MM.1S (cell line): ENCODE results near the gene ITGB5.

Experiments used
- DNase-seq: peaks from one replicate; pipeline ENCODE4 v3.0.0-alpha.2; 2015
- H2AFZ ChIP-seq: fragments of 300-600 bp; sonication (generic); 2 replicates; pipeline ENCODE4 v1.6.0; 2016; ENCODE audit warnings: antibody characterized with exemption, low read length
- H3F3A ChIP-seq: fragments of 300-600 bp; sonication (generic); 2 replicates; pipeline ENCODE4 v1.6.1; 2016; ENCODE audit warnings: mild to moderate bottlenecking, antibody characterized with exemption, low read length, moderate library complexity, mixed read lengths; ENCODE audit not compliant: insufficient read depth
- H3K27ac ChIP-seq: fragments of 300-600 bp; sonication (generic); 2 replicates; pipeline ENCODE4 v1.5.1; 2016; ENCODE audit warnings: mild to moderate bottlenecking, low read length
- H3K27me3 ChIP-seq: fragments of 300-600 bp; sonication (generic); replicated peaks from 2 replicates; pipeline ENCODE4 v1.6.0; 2016; ENCODE audit warnings: low read length; ENCODE audit not compliant: insufficient read depth
- H3K36me3 ChIP-seq: fragments of 300-600 bp; sonication (generic); replicated peaks from 2 replicates; pipeline ENCODE4 v1.6.1; 2016; ENCODE audit warnings: mild to moderate bottlenecking, low read length, mixed read lengths; ENCODE audit not compliant: insufficient read depth
- H3K4me1 ChIP-seq: fragments of 300-600 bp; sonication (generic); 2 replicates; pipeline ENCODE4 v1.6.1; 2016; ENCODE audit warnings: low read length, mixed read lengths
- H3K4me2 ChIP-seq: fragments of 300-600 bp; sonication (generic); 2 replicates; pipeline ENCODE4 v1.6.0; 2016; ENCODE audit warnings: low read depth, low read length
- H3K4me3 ChIP-seq: fragments of 300-600 bp; sonication (generic); 2 replicates; pipeline ENCODE4 v1.5.1; 2016; ENCODE audit warnings: low read length, mixed read lengths
- H3K79me2 ChIP-seq: fragments of 300-600 bp; sonication (generic); 2 replicates; pipeline ENCODE4 v1.6.1; 2016; ENCODE audit warnings: mixed run types, low read length, mixed read lengths
- H3K9ac ChIP-seq: fragments of 300-600 bp; sonication (generic); 2 replicates; pipeline ENCODE4 v1.6.1; 2016; ENCODE audit warnings: low read length, mixed read lengths
- H3K9me2 ChIP-seq: fragments of 300-600 bp; sonication (generic); replicated peaks from 2 replicates; pipeline ENCODE4 v1.6.1; 2016; ENCODE audit warnings: mild to moderate bottlenecking, low read length, mixed read lengths; ENCODE audit not compliant: insufficient read depth
- H3K9me3 ChIP-seq: fragments of 300-600 bp; sonication (generic); replicated peaks from 2 replicates; pipeline ENCODE4 v1.6.1; 2016; ENCODE audit warnings: mild to moderate bottlenecking, low read length, mixed read lengths; ENCODE audit not compliant: insufficient read depth
- H4K20me1 ChIP-seq: fragments of 300-600 bp; sonication (generic); 2 replicates; pipeline ENCODE4 v1.6.1; 2016; ENCODE audit warnings: mild to moderate bottlenecking, low read length, moderate library complexity, mixed read lengths; ENCODE audit not compliant: insufficient read depth
- EZH2 ChIP-seq: fragments of 300-600 bp; sonication (generic); optimal IDR thresholded peaks from 2 replicates; pipeline ENCODE3; 2017; ENCODE audit warnings: low read depth, mild to moderate bottlenecking, antibody characterized with exemption, low read length, mixed read lengths
- EZH2phosphoT487 ChIP-seq: fragments of 300-600 bp; sonication (generic); IDR thresholded peaks from 2 replicates; pipeline ENCODE4 v1.6.1; 2018; ENCODE audit warnings: antibody characterized with exemption, low read length
- TF ChIP-seq, protein P1 (sequence below): fragments of 300-600 bp; sonication (generic); IDR thresholded peaks from 2 replicates; pipeline ENCODE4 v1.5.1; 2016; ENCODE audit warnings: antibody characterized with exemption, low read length, mixed read lengths

ITGB5 gene

DNA sequence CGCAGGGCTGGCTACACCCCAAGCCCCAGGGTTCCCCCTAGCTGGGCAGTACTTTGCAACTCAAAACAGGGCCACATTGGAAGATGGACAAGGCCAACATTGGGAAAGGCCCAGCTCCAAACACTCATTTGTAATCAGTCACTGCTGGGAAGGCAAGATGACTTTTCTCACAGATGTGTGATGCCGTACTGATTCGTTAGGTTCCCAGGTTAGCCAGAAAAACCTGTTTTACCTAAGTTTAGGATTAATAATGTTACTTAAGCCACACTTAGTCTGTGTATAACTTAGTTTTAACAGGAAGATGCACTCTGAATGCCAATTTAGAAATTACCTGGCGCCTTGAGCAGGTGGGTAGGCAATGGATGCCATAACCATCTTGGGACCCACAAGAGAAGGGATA, 71.0 kb downstream of the ITGB5 start:
- H3K36me3 ChIP-seq: no peaks in the 10 kb centered on the region; the same call in 1 of the 2 replicates
- TF ChIP-seq EZH2 (no peak), EZH2phosphoT487 (no peak)
- TF ChIP-seq, protein P1, sequence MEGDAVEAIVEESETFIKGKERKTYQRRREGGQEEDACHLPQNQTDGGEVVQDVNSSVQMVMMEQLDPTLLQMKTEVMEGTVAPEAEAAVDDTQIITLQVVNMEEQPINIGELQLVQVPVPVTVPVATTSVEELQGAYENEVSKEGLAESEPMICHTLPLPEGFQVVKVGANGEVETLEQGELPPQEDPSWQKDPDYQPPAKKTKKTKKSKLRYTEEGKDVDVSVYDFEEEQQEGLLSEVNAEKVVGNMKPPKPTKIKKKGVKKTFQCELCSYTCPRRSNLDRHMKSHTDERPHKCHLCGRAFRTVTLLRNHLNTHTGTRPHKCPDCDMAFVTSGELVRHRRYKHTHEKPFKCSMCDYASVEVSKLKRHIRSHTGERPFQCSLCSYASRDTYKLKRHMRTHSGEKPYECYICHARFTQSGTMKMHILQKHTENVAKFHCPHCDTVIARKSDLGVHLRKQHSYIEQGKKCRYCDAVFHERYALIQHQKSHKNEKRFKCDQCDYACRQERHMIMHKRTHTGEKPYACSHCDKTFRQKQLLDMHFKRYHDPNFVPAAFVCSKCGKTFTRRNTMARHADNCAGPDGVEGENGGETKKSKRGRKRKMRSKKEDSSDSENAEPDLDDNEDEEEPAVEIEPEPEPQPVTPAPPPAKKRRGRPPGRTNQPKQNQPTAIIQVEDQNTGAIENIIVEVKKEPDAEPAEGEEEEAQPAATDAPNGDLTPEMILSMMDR: no peak
- no peak for DNase-seq
- no peaks in the 10 kb centered on the region for H3K9me2 ChIP-seq
- H3K4me3 ChIP-seq: no peak overlapping the region
- H3K27ac ChIP-seq: no peak overlapping the region
- H3K9me3 ChIP-seq: no peaks in the 10 kb centered on the region
- no peaks in the 10 kb centered on the region for H3F3A ChIP-seq
- H2AFZ ChIP-seq: no peak overlapping the region
- H4K20me1 ChIP-seq: no peaks in the 10 kb centered on the region
- H3K9ac ChIP-seq: no peak overlapping the region
- H3K4me2 ChIP-seq: no peak overlapping the region
- no peaks in the 10 kb centered on the region for H3K27me3 ChIP-seq
- no peaks in the 10 kb centered on the region for H3K4me1 ChIP-seq
- H3K79me2 ChIP-seq: no peaks in the 10 kb centered on the region

DNA sequence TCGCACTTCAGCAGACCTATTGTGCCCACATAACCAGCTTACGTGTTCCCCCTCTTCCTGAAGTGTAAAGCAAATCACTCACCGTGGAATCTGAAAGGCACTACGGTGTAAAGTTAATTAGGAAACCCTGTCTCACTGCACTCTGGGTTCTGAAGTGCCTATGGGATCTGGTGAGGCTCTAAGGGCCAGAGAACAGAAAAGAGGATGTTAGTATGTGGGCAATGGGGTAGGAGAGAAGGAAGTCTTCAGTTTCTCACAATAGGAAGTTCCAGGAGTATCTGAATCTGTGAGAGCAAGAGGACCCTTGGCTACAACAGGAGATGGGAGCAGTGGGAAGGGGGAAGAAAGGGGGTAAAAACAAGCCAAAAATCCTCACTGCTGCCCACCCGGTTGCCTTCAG, 71.4 kb downstream of the ITGB5 start:
- H3K4me2 ChIP-seq: no peak overlapping the region
- H3K27ac ChIP-seq: no peak overlapping the region
- H3K9ac ChIP-seq: no peak overlapping the region
- no peak overlapping the region for H3K4me3 ChIP-seq
- H3K36me3 ChIP-seq: no peaks in the 10 kb centered on the region; the same call in 1 of the 2 replicates
- no peaks in the 10 kb centered on the region for H3K79me2 ChIP-seq
- TF ChIP-seq, protein P1: no peak
- TF ChIP-seq EZH2 (no peak), EZH2phosphoT487 (no peak)
- no peaks in the 10 kb centered on the region for H3K4me1 ChIP-seq
- DNase-seq: no peak
- no peaks in the 10 kb centered on the region for H4K20me1 ChIP-seq
- H3K27me3 ChIP-seq: no peaks in the 10 kb centered on the region
- no peaks in the 10 kb centered on the region for H3K9me3 ChIP-seq
- H3K9me2 ChIP-seq: no peaks in the 10 kb centered on the region
- H3F3A ChIP-seq: no peaks in the 10 kb centered on the region
- H2AFZ ChIP-seq: no peak overlapping the region

DNA sequence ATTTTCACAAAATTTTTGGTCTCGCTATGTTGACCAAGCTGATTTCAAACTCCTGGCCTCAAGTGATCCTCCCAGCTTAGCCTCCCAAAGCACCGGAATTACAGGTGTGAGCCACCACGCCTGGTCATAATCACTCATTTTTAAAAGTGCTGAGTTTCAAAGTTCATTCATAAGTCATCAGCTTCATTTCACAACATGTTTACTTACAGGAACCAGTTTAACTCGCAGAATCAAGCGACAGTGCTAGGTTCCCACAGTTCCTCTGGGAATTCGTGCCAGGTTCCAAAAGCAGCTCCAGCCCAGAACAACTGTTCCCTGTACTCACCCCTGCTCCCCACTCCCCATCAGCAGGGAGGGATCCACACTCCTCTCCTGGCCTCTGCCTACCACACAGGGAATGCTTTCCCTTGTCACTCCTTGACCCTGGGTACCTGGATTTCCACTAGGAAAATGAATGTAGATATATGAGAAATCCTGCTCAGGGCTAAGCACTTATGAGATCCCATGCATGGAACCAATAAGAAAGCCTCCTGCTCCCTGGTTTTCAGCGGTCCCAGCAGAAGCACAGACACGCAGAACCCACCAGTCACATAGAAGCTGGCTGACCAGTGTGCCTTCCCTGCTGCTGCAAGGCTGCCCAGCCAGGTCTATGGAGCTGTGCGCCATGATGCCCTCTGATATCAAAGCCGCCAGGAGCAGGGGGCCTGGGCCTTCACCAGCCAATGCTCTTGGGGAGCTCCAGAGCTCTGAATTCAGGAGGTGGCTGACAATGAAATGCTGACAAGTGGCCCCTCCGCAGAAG, 72.3 kb downstream of the ITGB5 start:
- Histone ChIP-seq H3K79me2 (no peaks in the 10 kb centered on the region), H2AFZ (no peak overlapping the region), H4K20me1 (no peaks in the 10 kb centered on the region), H3K9ac (no peak overlapping the region), H3K4me2 (no peak overlapping the region), H3K4me3 (no peak overlapping the region), H3K4me1 (no peaks in the 10 kb centered on the region), H3F3A (no peaks in the 10 kb centered on the region; the same call in 1 of the 2 replicates), H3K36me3 (no peaks in the 10 kb centered on the region; the same call in 1 of the 2 replicates), H3K9me3 (no peaks in the 10 kb centered on the region), H3K27me3 (no peaks in the 10 kb centered on the region), H3K9me2 (no peaks in the 10 kb centered on the region), H3K27ac (no peak overlapping the region)
- TF ChIP-seq, protein P1: no peak
- no peak for TF ChIP-seq EZH2phosphoT487
- TF ChIP-seq EZH2: no peak
- no peak for DNase-seq
